ENCODE measurements around the gene LGALS4. TPM values are rescaled to one million over a fixed set of nuclear protein-coding genes. Genes with fewer than 3 reads are reported as not detected.

Gene LGALS4
- total and polyA plus RNA-seq, 9 of the 15 experiments (the other 6 are each of a cell fraction or from before 2014, with no cell fraction given) = 0.08 to 1.1 (median 0.30) TPM; not detected in 3

- TF ChIP-seq ZNF644 (tag; IDR thresholded peaks at IDR 0.05; ENCODE audit: low read depth) = 0 out of 2 replicates have a peak, but pooled peaks have one; percentile 34
- TF ChIP-seq MAZ (CRISPR knock-in tag; conservative IDR thresholded peaks at IDR 0.05 in 1 of 2, IDR thresholded peaks at IDR 0.05 in 1 of 2) = peak in 1 of 2 experiments; percentile 47; a peak in 1 of 4 replicates
- no peak for TF ChIP-seq NCOA2 (IDR thresholded peaks at IDR 0.05; ENCODE audit: partially characterized antibody in 2 of 2)
- TF ChIP-seq CHD1 (IDR thresholded peaks at IDR 0.05; ENCODE audit: low read length) = no peak
- TF ChIP-seq ZNF146 (CRISPR knock-in tag; IDR thresholded peaks at IDR 0.05; ENCODE audit: unreplicated experiment) = no peak
- no peak for TF ChIP-seq ZNF655 (CRISPR knock-in tag; IDR thresholded peaks at IDR 0.05)
- no peak for TF ChIP-seq THRAP3 (IDR thresholded peaks at IDR 0.05; ENCODE audit: borderline replicate concordance)
- no peak for TF ChIP-seq ELF4 (CRISPR knock-in tag; IDR thresholded peaks at IDR 0.05)
- TF ChIP-seq DACH1 (IDR thresholded peaks at IDR 0.05; ENCODE audit: partially characterized antibody) = no peak
- peak; percentile 47; the same call in 1 of the 2 replicates for TF ChIP-seq MAX (CRISPR knock-in tag; IDR thresholded peaks at IDR 0.05)
- TF ChIP-seq HOMEZ (CRISPR knock-in tag; IDR thresholded peaks at IDR 0.05) = no peak
- TF ChIP-seq ILK (tag; IDR thresholded peaks at IDR 0.05; ENCODE audit: borderline replicate concordance, low read depth) = no peak
- TF ChIP-seq CGGBP1 (CRISPR knock-in tag; IDR thresholded peaks at IDR 0.05) = no peak
- TF ChIP-seq ZNF277 (CRISPR knock-in tag; IDR thresholded peaks at IDR 0.05; ENCODE audit: borderline replicate concordance) = no peak
- 0 out of 2 replicates have a peak, but pooled peaks have one; percentile 28 for TF ChIP-seq MECOM (CRISPR knock-in tag; IDR thresholded peaks at IDR 0.05)
- TF ChIP-seq FOXM1 (IDR thresholded peaks at IDR 0.05; ENCODE audit: low read depth) = no peak
- TF ChIP-seq FOXM1 (CRISPR knock-in tag; IDR thresholded peaks at IDR 0.05; ENCODE audit: low read depth) = no peak
- no peak for TF ChIP-seq NR2C1 (IDR thresholded peaks at IDR 0.05)
- no peak for TF ChIP-seq NR2C1 (tag; IDR thresholded peaks at IDR 0.05)
- TF ChIP-seq ZNF592 (IDR thresholded peaks at IDR 0.05) = no peak
These were observed 31.7 kb downstream of the LGALS4 start (continued) for GRCh38 chr19:38781058-38781457.
